H9 (cell line): ENCODE data around the gene OTUD6A. TPM values are rescaled to one million over a fixed set of nuclear protein-coding genes. Genes with fewer than 3 reads are reported as not detected.

Source experiments
- DNase-seq: peaks from one replicate; pipeline ENCODE4 v3.0.0-alpha.2; 2017
- H2AFZ ChIP-seq: one replicate; pipeline ENCODE4 v1.6.1; 2013; ENCODE audit warnings: mild to moderate bottlenecking, low read length, control low read depth, moderate library complexity
- H2AK5ac ChIP-seq: 2 replicates; pipeline ENCODE4 v1.6.1; 2013; ENCODE audit warnings: low read length, control low read depth, mixed read lengths; ENCODE audit not compliant: insufficient read length
- H2BK120ac ChIP-seq: one replicate; pipeline ENCODE4 v1.6.1; 2013; ENCODE audit warnings: low read depth, mild to moderate bottlenecking, low read length, control low read depth, inconsistent platforms; ENCODE audit not compliant: poor library complexity, severe bottlenecking
- H2BK12ac ChIP-seq: 2 replicates; pipeline ENCODE4 v1.6.1; 2013; ENCODE audit warnings: low read length, control low read depth, mixed read lengths, low read depth; ENCODE audit not compliant: insufficient read length
- H2BK15ac ChIP-seq: 2 replicates; pipeline ENCODE4 v1.6.1; 2013; ENCODE audit warnings: low read depth, low read length, control low read depth
- H2BK20ac ChIP-seq: one replicate; pipeline ENCODE4 v1.6.1; 2013; ENCODE audit warnings: low read depth, mild to moderate bottlenecking, low read length, control low read depth, inconsistent platforms; ENCODE audit not compliant: poor library complexity, severe bottlenecking
- H2BK5ac ChIP-seq: 2 replicates; pipeline ENCODE4 v1.6.1; 2013; ENCODE audit warnings: low read length, control low read depth, mixed read lengths; ENCODE audit not compliant: insufficient read length
- H3K14ac ChIP-seq: 2 replicates; pipeline ENCODE4 v1.6.1; 2013; ENCODE audit warnings: low read length, control low read depth; ENCODE audit not compliant: insufficient read depth
- H3K18ac ChIP-seq: 2 replicates; pipeline ENCODE4 v1.6.1; 2013; ENCODE audit warnings: low read depth, mild to moderate bottlenecking, mixed read lengths, low read length, control low read depth; ENCODE audit not compliant: insufficient read length
- H3K23ac ChIP-seq: 2 replicates; pipeline ENCODE4 v1.6.1; 2013; ENCODE audit warnings: low read length, control low read depth, mixed read lengths, low read depth; ENCODE audit not compliant: insufficient read length
- H3K23me2 ChIP-seq: 2 replicates; pipeline ENCODE4 v1.6.1; 2013; ENCODE audit warnings: low read depth, mild to moderate bottlenecking, mixed read lengths, low read length, control low read depth; ENCODE audit not compliant: insufficient read length, poor library complexity, severe bottlenecking
- H3K27ac ChIP-seq: 2 replicates; pipeline ENCODE4 v1.5.1; 2013; ENCODE audit warnings: low read length, control low read depth, mixed read lengths, low read depth; ENCODE audit not compliant: insufficient read length
- H3K27me3 ChIP-seq: 2 replicates; pipeline ENCODE4 v1.6.1; 2013; ENCODE audit warnings: low read length, control low read depth, inconsistent platforms; ENCODE audit not compliant: insufficient read depth
- H3K4ac ChIP-seq: 2 replicates; pipeline ENCODE4 v1.6.1; 2013; ENCODE audit warnings: low read depth, mild to moderate bottlenecking, control low read depth, inconsistent platforms, low read length, moderate library complexity
- H3K4me1 ChIP-seq: 2 replicates; pipeline ENCODE4 v1.6.1; 2013; ENCODE audit warnings: low read length, control low read depth, inconsistent platforms; ENCODE audit not compliant: insufficient read depth
- H3K4me2 ChIP-seq: 2 replicates; pipeline ENCODE4 v1.6.1; 2013; ENCODE audit warnings: low read length, control low read depth, mixed read lengths; ENCODE audit not compliant: insufficient read length, insufficient read depth
- H3K56ac ChIP-seq: 2 replicates; pipeline ENCODE4 v1.6.1; 2013; ENCODE audit warnings: low read depth, mild to moderate bottlenecking, mixed read lengths, low read length, control low read depth; ENCODE audit not compliant: insufficient read length
- H3K79me1 ChIP-seq: 2 replicates; pipeline ENCODE4 v1.6.1; 2013; ENCODE audit warnings: low read depth, mild to moderate bottlenecking, moderate library complexity, low read length, control low read depth, inconsistent platforms; ENCODE audit not compliant: insufficient read depth, poor library complexity, severe bottlenecking
- H3K79me2 ChIP-seq: 2 replicates; pipeline ENCODE4 v1.6.1; 2013; ENCODE audit warnings: low read length, control low read depth, inconsistent platforms; ENCODE audit not compliant: insufficient read depth
- H3K9ac ChIP-seq: 2 replicates; pipeline ENCODE4 v1.6.1; 2013; ENCODE audit warnings: low read length, control low read depth, mixed read lengths; ENCODE audit not compliant: insufficient read length; ENCODE audit errors: extremely low read depth
- H3K9me3 ChIP-seq: one replicate; pipeline ENCODE4 v1.6.1; 2013; ENCODE audit warnings: low read depth, low read length, inconsistent platforms; ENCODE audit not compliant: control insufficient read depth
- H3T11ph ChIP-seq: one replicate; pipeline ENCODE4 v1.6.1; 2013; ENCODE audit warnings: mild to moderate bottlenecking, low read length, control low read depth, inconsistent platforms
- H4K20me1 ChIP-seq: one replicate; pipeline ENCODE4 v1.6.1; 2013; ENCODE audit not compliant: control insufficient read depth, insufficient read length, insufficient read depth
- H4K5ac ChIP-seq: 2 replicates; pipeline ENCODE4 v1.6.1; 2013; ENCODE audit warnings: low read depth, mild to moderate bottlenecking, mixed read lengths, low read length, control low read depth; ENCODE audit not compliant: insufficient read length
- H4K8ac ChIP-seq: replicated peaks from 2 replicates; pipeline ENCODE4 v1.6.1; 2013; ENCODE audit warnings: low read length, control low read depth, mixed read lengths, low read depth; ENCODE audit not compliant: insufficient read length
- H4K91ac ChIP-seq: 2 replicates; pipeline ENCODE4 v1.6.1; 2013; ENCODE audit warnings: low read depth, mild to moderate bottlenecking, moderate library complexity, mixed read lengths, low read length, control low read depth; ENCODE audit not compliant: insufficient read length
- H3K27ac Mint-ChIP-seq, 3 experiments: 2 replicates in 2 of 3; 3 replicates in 1 of 3; pipeline ENCODE4 v1.8.0; 2020 to 2021; ENCODE audit warnings: mixed read lengths in 3 of 3, mild to moderate bottlenecking in 1 of 3, moderate library complexity in 1 of 3
- H3K27me3 Mint-ChIP-seq: 2 replicates; pipeline ENCODE4 v1.8.0; 2021; ENCODE audit warnings: low read depth, mild to moderate bottlenecking, moderate library complexity, mixed read lengths
- H3K36me3 Mint-ChIP-seq, 3 experiments: 2 replicates in 2 of 3; 3 replicates in 1 of 3; pipeline ENCODE4 v1.8.0; 2020 to 2021; ENCODE audit warnings: low read depth in 3 of 3, mixed read lengths in 3 of 3; ENCODE audit not compliant: insufficient read depth in 1 of 3
- H3K4me1 Mint-ChIP-seq, 2 experiments: 2 replicates each; pipeline ENCODE4 v1.8.0; 2020; ENCODE audit warnings: mixed read lengths in 2 of 2
- H3K4me3 Mint-ChIP-seq, 2 experiments: 2 replicates in 1 of 2; 3 replicates in 1 of 2; pipeline ENCODE4 v1.8.0; 2020 to 2021; ENCODE audit warnings: mild to moderate bottlenecking in 2 of 2, mixed read lengths in 2 of 2, moderate library complexity in 1 of 2
- H3K9me3 Mint-ChIP-seq, 2 experiments: 2 replicates in 1 of 2; 3 replicates in 1 of 2; pipeline ENCODE4 v1.8.0; 2020; ENCODE audit warnings: mild to moderate bottlenecking in 2 of 2, mixed read lengths in 2 of 2, moderate library complexity in 1 of 2
- CTCF ChIP-seq: fragments of 200-600 bp; sonication (generic); conservative IDR thresholded peaks from 3 replicates; pipeline ENCODE4 v1.8.0; 2021; ENCODE audit warnings: antibody characterized with exemption, mild to moderate bottlenecking
- WGBS: extraction: QIAGEN DNeasy Blood & Tissue Kit; methylation state at CpG from one replicate; pipeline ENCODE4 v1.1.7; 2013; ENCODE audit warnings: missing lambda C conversion rate, low lambda C conversion rate, mixed read lengths; ENCODE audit not compliant: insufficient read length; ENCODE audit errors: extremely low coverage; 5-methylcytosine and 5-hydroxymethylcytosine counted together
- total RNA-seq: library from RNA; stranded (reverse); gene quantifications from 2 replicates; pipeline ENCODE4 v1.2.1, GENCODE V29; 2021

OTUD6A gene
- total RNA-seq, 1 experiment from 2014 or later, result not detected

GRCh38 chrX:70054391-70054790 is 7.9 kb upstream of the OTUD6A start:
- no peak for TF ChIP-seq CTCF
- Mint-ChIP-seq H3K9me3 (peaks cover 68 to 72% of the 10 kb centered on the region in 2 experiments), H3K36me3 (no peaks in the 10 kb centered on the region; a peak in 2 of 7 replicates), H3K27me3 (no peaks in the 10 kb centered on the region; the same call in none of the 2 replicates), H3K4me3 (no peak overlapping the region), H3K27ac (no peak overlapping the region), H3K4me1 (no peaks in the 10 kb centered on the region)
- Histone ChIP-seq H3K27ac (no peak overlapping the region), H3K4me2 (no peak overlapping the region), H3K79me1 (no peaks in the 10 kb centered on the region), H2BK5ac (no peak overlapping the region), H2BK120ac (no peak overlapping the region), H4K5ac (no peak overlapping the region), H3K14ac (no peak overlapping the region), H4K8ac (no peak overlapping the region), H2BK15ac (no peak overlapping the region), H4K20me1 (peaks cover 4% of the 10 kb centered on the region), H3K18ac (no peak overlapping the region), H3K9ac (no peak overlapping the region), H3K23me2 (no peaks in the 10 kb centered on the region), H2AK5ac (no peak overlapping the region), H2BK20ac (no peak overlapping the region), H2BK12ac (no peak overlapping the region), H3K79me2 (no peaks in the 10 kb centered on the region), H3K9me3 (peaks cover 32% of the 10 kb centered on the region), H3K4ac (no peak overlapping the region), H3K23ac (no peak overlapping the region), H3K56ac (no peak overlapping the region), H3K27me3 (no peaks in the 10 kb centered on the region), H4K91ac (no peak overlapping the region), H3K4me1 (no peaks in the 10 kb centered on the region), H2AFZ (no peak overlapping the region), H3T11ph (no peak overlapping the region)
- no peak for DNase-seq
- WGBS, result no CpG with 5 or more reads among the region's 5 CpGs
